ENCODE measurements around the gene EGFL8.

The EGFL8 gene

DNA sequence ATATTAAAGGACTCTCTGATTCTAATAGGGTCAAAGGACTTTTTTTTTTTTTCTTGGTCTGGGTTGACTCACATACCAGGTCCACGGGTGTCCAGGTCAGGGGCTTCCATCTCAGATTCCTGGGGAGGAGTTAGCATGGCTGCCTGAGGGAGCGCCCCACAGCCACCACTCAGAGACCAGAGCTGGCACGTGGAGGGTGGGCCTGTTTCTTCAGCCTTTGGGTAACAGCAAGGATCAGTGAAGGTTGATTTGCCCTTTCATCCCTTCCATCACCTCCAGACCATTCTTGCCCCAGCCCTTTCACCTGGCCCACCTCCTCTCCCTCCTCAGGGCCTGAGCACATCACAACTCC, 33.9 kb downstream of the EGFL8 start:
- TF ChIP-seq, protein P1, sequence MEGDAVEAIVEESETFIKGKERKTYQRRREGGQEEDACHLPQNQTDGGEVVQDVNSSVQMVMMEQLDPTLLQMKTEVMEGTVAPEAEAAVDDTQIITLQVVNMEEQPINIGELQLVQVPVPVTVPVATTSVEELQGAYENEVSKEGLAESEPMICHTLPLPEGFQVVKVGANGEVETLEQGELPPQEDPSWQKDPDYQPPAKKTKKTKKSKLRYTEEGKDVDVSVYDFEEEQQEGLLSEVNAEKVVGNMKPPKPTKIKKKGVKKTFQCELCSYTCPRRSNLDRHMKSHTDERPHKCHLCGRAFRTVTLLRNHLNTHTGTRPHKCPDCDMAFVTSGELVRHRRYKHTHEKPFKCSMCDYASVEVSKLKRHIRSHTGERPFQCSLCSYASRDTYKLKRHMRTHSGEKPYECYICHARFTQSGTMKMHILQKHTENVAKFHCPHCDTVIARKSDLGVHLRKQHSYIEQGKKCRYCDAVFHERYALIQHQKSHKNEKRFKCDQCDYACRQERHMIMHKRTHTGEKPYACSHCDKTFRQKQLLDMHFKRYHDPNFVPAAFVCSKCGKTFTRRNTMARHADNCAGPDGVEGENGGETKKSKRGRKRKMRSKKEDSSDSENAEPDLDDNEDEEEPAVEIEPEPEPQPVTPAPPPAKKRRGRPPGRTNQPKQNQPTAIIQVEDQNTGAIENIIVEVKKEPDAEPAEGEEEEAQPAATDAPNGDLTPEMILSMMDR (IDR thresholded peaks at IDR 0.05; ENCODE audit: low read depth, low read length) = no peak
- DNase-seq (ENCODE audit: extremely low read depth, low read depth) = no peak

DNA sequence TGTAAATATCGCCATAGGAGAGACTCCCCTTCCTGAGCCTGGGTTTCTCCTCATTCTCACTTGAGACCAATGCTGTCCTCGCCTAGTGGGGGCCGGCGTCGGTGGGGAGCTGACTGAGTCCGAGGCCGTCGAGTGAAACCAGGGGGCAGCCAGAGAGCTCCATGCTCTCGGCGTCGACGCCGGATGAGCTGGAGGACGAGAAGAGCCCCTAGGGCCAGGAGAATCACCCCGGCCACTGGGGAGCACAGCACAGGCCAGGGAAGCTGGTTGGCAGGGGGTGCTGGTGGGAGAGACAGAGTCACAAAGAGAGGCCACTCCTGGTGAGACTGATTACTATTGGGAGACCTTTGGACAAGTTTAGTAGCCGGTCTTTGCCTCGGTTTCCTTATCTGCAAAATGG, 34.5 kb downstream of the EGFL8 start:
- TF ChIP-seq, protein P1 (IDR thresholded peaks at IDR 0.05; ENCODE audit: low read depth, low read length) = no peak
- DNase-seq (ENCODE audit: extremely low read depth, low read depth) = no peak

DNA sequence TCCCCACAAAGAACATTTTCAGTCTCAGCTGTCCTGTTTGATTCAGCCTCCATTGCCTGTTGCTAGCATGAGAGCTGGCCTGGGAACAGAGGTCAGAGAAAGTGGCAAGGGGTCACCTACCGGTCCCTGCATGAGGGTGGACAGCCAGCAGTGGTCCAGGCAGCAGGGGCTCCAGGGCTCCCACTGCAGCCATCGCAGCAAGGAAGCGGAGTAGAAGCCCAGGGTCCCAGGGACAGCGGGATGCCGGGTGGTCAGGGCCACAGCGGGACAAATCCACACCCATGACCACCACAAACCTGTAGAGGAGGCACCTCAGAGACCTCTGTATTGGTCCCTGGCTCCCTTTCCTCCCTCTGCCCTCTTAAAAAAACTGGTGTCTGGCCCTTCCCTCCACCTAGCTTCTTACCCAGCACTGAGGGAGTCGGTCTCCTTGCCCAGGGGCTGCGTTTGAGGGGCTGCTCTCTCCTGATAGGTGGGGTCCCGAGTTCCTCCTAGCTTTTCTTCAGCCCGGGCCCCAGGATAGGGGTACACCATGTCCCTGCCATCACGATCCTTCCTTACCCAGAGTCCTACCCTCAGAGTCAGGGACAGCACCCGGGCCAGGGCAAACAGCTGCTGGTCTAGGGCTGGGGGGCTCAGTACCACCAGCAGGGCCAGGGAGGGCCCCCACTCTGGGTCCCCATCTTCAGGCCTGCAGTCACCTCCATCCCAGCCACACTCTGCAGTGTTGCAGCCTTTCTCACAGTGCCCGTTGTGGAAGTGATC, 36.5 kb downstream of the EGFL8 start:
- DNase-seq (ENCODE audit: extremely low read depth, low read depth) = no peak
- TF ChIP-seq, protein P1 (IDR thresholded peaks at IDR 0.05; ENCODE audit: low read depth, low read length) = no peak

DNA sequence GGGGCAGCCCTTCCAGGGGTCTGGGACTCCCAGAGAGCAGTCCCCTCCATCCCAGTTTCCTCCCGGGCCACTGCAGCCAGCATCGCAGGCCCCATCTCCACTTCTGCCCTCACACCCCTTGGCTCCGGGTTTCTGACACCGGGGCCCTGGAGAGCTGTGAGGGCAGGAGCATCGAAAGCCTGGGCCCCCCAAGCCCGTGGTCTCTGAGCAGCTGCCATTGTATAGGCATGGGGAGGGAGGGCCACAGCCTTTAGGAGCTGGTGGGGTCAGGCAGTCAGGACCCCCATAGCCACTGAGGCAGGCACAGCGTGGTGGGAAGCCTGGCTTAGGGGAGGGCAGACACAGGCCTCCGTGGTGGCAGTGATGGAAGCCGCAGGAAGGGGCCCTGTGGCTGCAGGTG, 37.8 kb downstream of the EGFL8 start:
- DNase-seq (ENCODE audit: extremely low read depth, low read depth) = no peak
- TF ChIP-seq, protein P1 (IDR thresholded peaks at IDR 0.05; ENCODE audit: low read depth, low read length) = no peak

DNA sequence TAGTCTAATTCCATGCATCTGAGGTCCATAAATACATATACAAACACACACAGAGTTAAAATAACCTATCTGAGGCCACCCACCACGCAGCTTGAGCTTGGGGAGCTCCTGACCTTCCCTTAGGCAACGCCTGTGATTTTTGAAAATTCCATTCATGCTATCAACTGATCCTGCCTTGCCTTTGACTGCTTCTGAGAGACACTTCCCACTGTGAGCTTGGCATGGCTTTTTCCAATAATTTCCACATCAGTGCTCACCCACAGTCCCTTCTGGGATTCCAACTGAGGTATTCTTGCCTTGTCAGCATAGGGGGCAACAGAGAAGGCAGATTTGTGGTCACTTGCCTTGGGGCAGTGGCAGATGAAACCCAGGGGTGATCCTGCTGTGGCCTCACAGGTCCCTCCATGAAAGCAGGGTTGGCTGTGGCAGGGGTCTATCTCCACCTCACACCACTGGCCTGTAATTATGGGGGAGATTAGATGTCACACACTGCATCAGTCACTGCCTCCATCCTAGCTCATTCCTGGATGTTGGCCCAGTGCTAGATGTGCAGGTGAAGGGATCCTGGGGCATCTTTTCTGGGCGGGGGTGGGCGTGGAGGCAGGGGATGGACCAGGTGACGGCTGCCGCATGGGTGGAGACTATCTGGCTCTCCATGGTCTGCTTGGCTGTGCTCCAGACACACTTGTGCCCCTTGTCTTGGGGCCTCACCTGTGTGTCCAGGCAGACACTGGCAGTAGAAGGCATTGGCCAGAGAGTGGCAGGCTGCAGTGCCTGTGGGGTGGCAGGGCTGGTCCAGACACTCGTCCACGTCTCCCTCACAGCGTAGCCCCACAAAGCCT, 39.3 kb downstream of the EGFL8 start:
- TF ChIP-seq, protein P1 (IDR thresholded peaks at IDR 0.05; ENCODE audit: low read depth, low read length) = no peak
- DNase-seq (ENCODE audit: extremely low read depth, low read depth) = no peak

DNA sequence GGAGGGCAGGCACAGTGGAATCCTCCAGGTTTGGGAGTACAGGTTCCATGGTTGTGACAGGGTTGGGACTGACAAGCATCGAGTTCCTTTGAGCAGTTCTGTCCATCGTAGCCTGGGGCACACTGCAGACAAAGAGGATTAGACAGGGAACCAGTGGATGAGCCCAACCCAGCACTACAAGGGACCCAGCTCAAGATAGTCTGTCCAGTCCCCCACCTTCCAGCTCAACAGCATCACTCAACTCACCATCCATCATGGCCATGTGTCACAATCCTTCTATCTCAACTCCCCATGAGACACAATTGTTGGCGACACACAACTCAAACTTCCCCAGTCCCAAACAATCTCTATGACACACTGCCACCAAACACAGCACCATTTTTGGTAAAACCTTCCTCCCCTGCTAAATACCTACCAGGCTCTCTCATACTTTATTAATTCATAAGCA, 39.9 kb downstream of the EGFL8 start:
- TF ChIP-seq, protein P1 (IDR thresholded peaks at IDR 0.05; ENCODE audit: low read depth, low read length) = no peak
- DNase-seq (ENCODE audit: extremely low read depth, low read depth) = no peak

DNA sequence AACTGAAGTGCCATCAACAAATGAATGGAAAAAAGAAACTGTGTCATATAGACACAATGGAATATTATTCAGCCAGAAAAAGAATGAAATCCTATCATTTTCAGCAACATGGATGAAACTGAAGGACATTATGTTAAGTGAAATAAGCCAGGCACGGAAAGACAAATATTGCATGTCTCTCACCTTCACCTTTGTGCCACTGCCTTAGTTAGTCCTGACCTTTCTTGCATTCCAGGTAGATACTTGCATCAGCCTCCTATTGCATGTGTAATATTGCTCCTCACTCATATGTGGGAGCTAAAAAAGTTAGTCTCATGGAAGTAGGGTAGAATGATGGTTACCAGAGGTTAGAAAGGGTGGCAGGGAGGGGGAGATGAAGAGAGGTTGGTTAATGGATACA, 44.6 kb downstream of the EGFL8 start:
- TF ChIP-seq, protein P1 (IDR thresholded peaks at IDR 0.05; ENCODE audit: low read depth, low read length) = no peak
- no peak for DNase-seq (ENCODE audit: extremely low read depth, low read depth)
